K562 (cell line): Measurements from ENCODE around the gene WWC2. TPM values are rescaled to one million over a fixed set of nuclear protein-coding genes. Genes with fewer than 3 reads are reported as not detected.
A peak's percentile ranks its signal among the peaks of the same experiment; 100 is the strongest.

Experiments used
- ATAC-seq: fragments of 200-7000 bp; cut with Tn5 transposase; 3 replicates; pipeline ENCODE4 v1.9.1; 2020; ENCODE audit warnings: moderate library complexity
- BruUV-seq: library from RNA; stranded (reverse); fragments of 400-500 nt; replicated peaks from 2 replicates; lab custom pipeline; 2021; lab: Mats Ljungman, UMichigan
- CTCF ChIA-PET: fragments of 300-600 bp; formaldehyde crosslinking; extraction: SDS; loops from one replicate; lab custom pipeline; 2021; ENCODE audit warnings: low intra/inter-chr PET ratio; lab: Yijun Ruan, JAX
- POLR2A ChIA-PET: fragments of 300-600, 350-650 bp; sonication (Branson Sonifier 250); formaldehyde crosslinking; extraction: SDS; loops from one replicate; lab custom pipeline; 2021; ENCODE audit warnings: antibody characterized with exemption, inconsistent platforms; lab: Yijun Ruan, JAX
- DNase-seq, 4 experiments: peaks; one replicate each; pipeline versions ENCODE4 v3.0.0 to v3.0.0-alpha.2; 2011 to 2018; ENCODE audit warnings: low spot score in 3 of 4, mixed read lengths in 3 of 4; ENCODE audit errors: extremely low read depth in 1 of 4
- FAIRE-seq: peaks from 2 replicates; lab custom pipeline; 2011; peaks lifted over from hg19 to GRCh38; lab: Jason Lieb, UNC
- H2AFZ ChIP-seq: 2 replicates; pipeline ENCODE4 v1.6.0; 2011; ENCODE audit warnings: low read depth, low read length, control low read depth, inconsistent platforms
- H3K27ac ChIP-seq: fragments of 200-600 bp; 3 replicates; pipeline ENCODE4 v1.8.0; 2011; ENCODE audit warnings: low read depth, mild to moderate bottlenecking, control low read depth, inconsistent platforms, low read length, moderate library complexity, mixed read lengths; ENCODE audit errors: extremely low read depth
- H3K27me3 ChIP-seq, 2 experiments: fragments of 300-600 bp in 1 of 2; 2 replicates in 1 of 2; 3 replicates in 1 of 2; pipeline versions ENCODE4 v1.6.0 to v1.8.0; 2011; ENCODE audit warnings: inconsistent platforms in 2 of 2, low read length in 2 of 2, mild to moderate bottlenecking in 1 of 2, mixed read lengths in 1 of 2, moderate library complexity in 1 of 2; ENCODE audit not compliant: control insufficient read depth in 2 of 2, insufficient read depth in 2 of 2
- H3K36me3 ChIP-seq: fragments of 300-600 bp; 3 replicates; pipeline ENCODE4 v1.8.0; 2011; ENCODE audit warnings: mild to moderate bottlenecking, low read length, inconsistent platforms; ENCODE audit not compliant: control insufficient read depth, insufficient read depth
- H3K4me1 ChIP-seq, 2 experiments: fragments of 200-600 bp in 1 of 2; replicated peaks in 1 of 2; 2 replicates in 1 of 2; 3 replicates in 1 of 2; pipeline versions ENCODE4 v1.5.1 to v1.8.0; 2011; ENCODE audit warnings: inconsistent platforms in 2 of 2, low read length in 2 of 2, mild to moderate bottlenecking in 1 of 2, mixed read lengths in 1 of 2, moderate library complexity in 1 of 2; ENCODE audit not compliant: control insufficient read depth in 2 of 2, insufficient read depth in 2 of 2
- H3K4me2 ChIP-seq: 2 replicates; pipeline ENCODE4 v1.6.1; 2011; ENCODE audit warnings: low read length, control low read depth, inconsistent platforms, mixed read lengths; ENCODE audit not compliant: insufficient read depth
- H3K4me3 ChIP-seq: fragments of 200-600 bp; sonication (generic), shearing (Covaris generic); 2 replicates; pipeline ENCODE4 v1.5.1; 2016; ENCODE audit warnings: control low read depth, inconsistent platforms
- H3K79me2 ChIP-seq: fragments of 200-600 bp; 3 replicates; pipeline ENCODE4 v1.8.0; 2011; ENCODE audit warnings: low read length, inconsistent platforms; ENCODE audit not compliant: control insufficient read depth, insufficient read depth
- H3K9ac ChIP-seq, 2 experiments: 2 replicates each; pipeline versions ENCODE4 v1.6.0 to v1.6.1; 2011; ENCODE audit warnings: low read depth in 2 of 2, low read length in 2 of 2, control low read depth in 1 of 2, inconsistent platforms in 1 of 2, mild to moderate bottlenecking in 1 of 2, mixed read lengths in 1 of 2; ENCODE audit not compliant: insufficient read depth in 1 of 2
- H3K9me1 ChIP-seq: one replicate; pipeline ENCODE4 v1.6.0; 2011; ENCODE audit warnings: inconsistent platforms, mild to moderate bottlenecking, low read length, moderate library complexity; ENCODE audit not compliant: control insufficient read depth, insufficient read depth
- H3K9me3 ChIP-seq: replicated peaks from 2 replicates; pipeline ENCODE4 v1.5.1; 2011; ENCODE audit warnings: low read depth, low read length, inconsistent platforms; ENCODE audit not compliant: control insufficient read depth, insufficient read depth
- H4K20me1 ChIP-seq: replicated peaks from 2 replicates; pipeline ENCODE4 v1.6.1; 2011; ENCODE audit warnings: low read length, inconsistent platforms, mixed read lengths; ENCODE audit not compliant: control insufficient read depth, insufficient read depth
- ARNT ChIP-seq, 2 experiments: fragments of 450-650 bp; IDR thresholded peaks; 2 replicates each; pipeline ENCODE4 v1.6.1; 2016; ENCODE audit warnings: mild to moderate bottlenecking in 1 of 2
- HNRNPLL ChIP-seq: fragments of 200-400 bp; formaldehyde crosslinking; IDR thresholded peaks from 2 replicates; pipeline ENCODE4 v1.6.1; 2017; ENCODE audit warnings: low read length, low read depth, mild to moderate bottlenecking; ENCODE audit not compliant: poor library complexity, severe bottlenecking
- MAZ ChIP-seq, 2 experiments: fragments of 450-650 bp in 1 of 2; sonication (generic) in 1 of 2; formaldehyde crosslinking; IDR thresholded peaks in 1 of 2; conservative IDR thresholded peaks in 1 of 2; 2 replicates each; pipeline versions ENCODE4 v1.4.0 to v1.5.0; 2020; ENCODE audit warnings: mild to moderate bottlenecking in 1 of 2, missing genetic modification reagents in 1 of 2
- PHF21A ChIP-seq: fragments of 450-650 bp; IDR thresholded peaks from 2 replicates; pipeline ENCODE4 v1.6.1; 2017; ENCODE audit warnings: low read depth, borderline replicate concordance
- RFX1 ChIP-seq: fragments of 450-650 bp; IDR thresholded peaks from 2 replicates; pipeline ENCODE4 v1.6.1; 2016; ENCODE audit warnings: mild to moderate bottlenecking, moderate library complexity
- TAF9B ChIP-seq: fragments of 450-650 bp; IDR thresholded peaks from 2 replicates; pipeline ENCODE4 v1.6.1; 2018; ENCODE audit warnings: mild to moderate bottlenecking; ENCODE audit not compliant: partially characterized antibody
- YY1 ChIP-seq, 3 experiments: IDR thresholded peaks; 2 replicates each; pipeline ENCODE4 v1.6.1; 2011; ENCODE audit warnings: low read length in 2 of 3, mild to moderate bottlenecking in 2 of 3, moderate library complexity in 2 of 3, borderline replicate concordance in 1 of 3, control low read depth in 1 of 3, low read depth in 1 of 3; ENCODE audit not compliant: insufficient read depth in 3 of 3, insufficient replicate concordance in 2 of 3, control insufficient read depth in 1 of 3, insufficient read length in 1 of 3; ENCODE audit errors: extremely low read depth in 1 of 3
- ZKSCAN1 ChIP-seq: fragments of 150-350 bp; IDR thresholded peaks from 2 replicates; pipeline ENCODE4 v1.6.1; 2016; ENCODE audit warnings: low read depth, low read length
- WGBS: fragments of 100-300 bp; shearing (Covaris generic); methylation state at CpG from one replicate; pipeline ENCODE4 v1.1.6; 2016; ENCODE audit warnings: low coverage, mixed read lengths; ENCODE audit not compliant: insufficient coverage; ENCODE audit errors: missing lambda C conversion rate; 5-methylcytosine and 5-hydroxymethylcytosine counted together
- in situ Hi-C: fragments of 300-500 bp; cut with MboI; formaldehyde crosslinking; loops from 4 replicates; pipeline ENCODE4 v1.15.0; 2018; ENCODE audit warnings: inconsistent platforms, mixed read lengths
- intact Hi-C: fragments of 100-400 bp; cut with micrococcal nuclease; formaldehyde crosslinking; loops from 2 replicates; pipeline ENCODE4 v1.14.2; 2022
- polyA plus RNA-seq, 8 experiments: library from polyadenylated mRNA; depleted of rRNA in 4 of 8; stranded (reverse) in 5 of 8; unstranded in 3 of 8; fragments of >200 nt; fragmentation: Nextera tagmentation in 2 of 8; fragmentation: Illumina TruSeq in 1 of 8; extraction: Ambion mirVana in 2 of 8; extraction: Trizol in 1 of 8; gene quantifications; 2 replicates each; pipeline versions ENCODE4 v1.2.1 to v1.2.3, GENCODE V29; 2011 to 2014; ENCODE audit warnings: inconsistent platforms in 1 of 8, missing spikeins in 1 of 8
- total RNA-seq, 7 experiments: library from RNA; depleted of rRNA in 6 of 7; stranded (reverse); fragments of >200 nt in 6 of 7; fragmentation: Illumina TruSeq in 2 of 7; extraction: Trizol in 2 of 7; gene quantifications; 2 replicates each; pipeline versions ENCODE4 v1.2.1 to v1.2.3, GENCODE V29; 2011 to 2021; ENCODE audit warnings: low replicate concordance in 1 of 7
- TF ChIP-seq, protein P1 (sequence below): sonication (generic); formaldehyde crosslinking; IDR thresholded peaks from 2 replicates; pipeline ENCODE4 v1.8.1; 2023; ENCODE audit warnings: mild to moderate bottlenecking, missing genetic modification reagents, moderate library complexity
- TF ChIP-seq, protein P2 (sequence below): fragments of 450-650 bp; IDR thresholded peaks from 2 replicates; pipeline ENCODE4 v1.6.1; 2016; ENCODE audit warnings: missing biosample characterization, missing genetic modification characterization

Gene WWC2
- total and polyA plus RNA-seq, 9 of the 15 experiments (the other 6 are each of a cell fraction or from before 2014, with no cell fraction given), result 3.7 to 39.4 (median 19.6) TPM

DNA sequence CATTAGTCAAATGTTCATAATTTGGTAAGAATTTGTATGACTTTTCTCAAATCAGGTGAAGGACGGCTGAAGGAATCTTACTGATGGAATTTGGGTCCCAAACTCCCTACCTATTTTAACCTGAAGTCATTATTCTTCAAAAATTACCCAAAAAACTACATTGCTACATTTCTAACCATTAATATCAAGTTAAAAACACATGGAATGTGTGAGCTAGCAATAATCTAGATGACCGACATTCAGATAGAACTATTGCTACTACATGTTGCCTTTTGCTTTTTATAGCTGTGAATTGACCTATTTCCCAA is 25.3 kb upstream of the WWC2 start:
- Histone ChIP-seq H3K27ac (no peak overlapping the region), H3K9me1 (no peaks in the 10 kb centered on the region), H3K36me3 (no peaks in the 10 kb centered on the region), H3K9ac (no peak overlapping the region), H3K4me1 (no peaks in the 10 kb centered on the region), H4K20me1 (no peaks in the 10 kb centered on the region), H3K27me3 (no peaks in the 10 kb centered on the region), H3K4me2 (no peak overlapping the region), H3K4me3 (no peak overlapping the region), H3K79me2 (no peaks in the 10 kb centered on the region), H2AFZ (no peak overlapping the region), H3K9me3 (no peaks in the 10 kb centered on the region)
- DNase-seq (no peak), FAIRE-seq (no peak), ATAC-seq (no peak)
- no TSS peak for BruUV-seq
- CTCF ChIA-PET, result interaction anchor here (0.7 to 4.8 kb wide), 5 partner anchors 148 to 189 kb away, joined by 3 to 44 read pairs (median 11); no protein-coding TSS in a partner anchor
- intact Hi-C loops (loop anchor here (1.0 to 5.0 kb wide), 6 partner anchors 66 to 333 kb away; no protein-coding TSS in a partner anchor), in situ Hi-C loops (loop anchor here (5.0 to 10.0 kb wide), 3 partner anchors 141 to 331 kb away; no protein-coding TSS in a partner anchor)
- POLR2A ChIA-PET, result interaction anchor here (0.7 to 1.4 kb wide), 2 partner anchors 86 to 188 kb away, joined by 4 read pairs; no protein-coding TSS in a partner anchor
- WGBS, result 0% methylated on average over 2 of the region's 2 CpGs
- peak; percentile 14 for TF ChIP-seq TAF9B
- no peak for TF ChIP-seq ZKSCAN1

DNA sequence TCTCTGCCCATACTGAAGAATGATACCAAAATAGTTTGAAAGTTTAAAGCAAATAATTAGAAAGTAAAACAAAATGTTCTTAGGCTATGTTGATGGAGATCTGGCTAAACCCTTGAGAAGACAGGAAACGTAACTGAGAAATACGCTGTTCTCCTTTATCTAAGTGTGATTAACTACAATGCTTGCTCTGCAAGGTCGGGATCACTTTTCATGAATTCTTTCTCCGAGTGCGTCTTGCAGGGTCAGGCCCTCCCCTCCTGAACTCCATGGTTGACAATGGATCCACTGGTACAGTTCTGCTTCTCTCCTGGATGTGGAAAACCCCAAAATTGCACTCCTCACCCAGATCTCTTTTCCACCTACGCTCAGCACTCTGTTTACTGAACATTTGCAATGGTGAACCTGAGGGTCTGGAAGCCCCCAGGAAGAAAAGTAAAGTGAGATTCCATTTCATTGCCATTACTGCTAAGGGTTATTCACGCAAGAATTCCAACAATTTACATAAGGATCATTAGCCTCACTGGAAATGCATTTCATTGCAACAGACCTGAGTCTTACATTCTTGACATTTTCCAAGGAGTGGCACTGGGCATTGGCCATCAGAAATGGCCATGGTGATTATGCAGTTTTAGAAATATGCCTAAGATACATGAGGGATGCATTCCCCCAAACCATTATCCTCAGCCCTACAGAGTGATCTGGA is 24.6 kb upstream of the WWC2 start:
- Histone ChIP-seq H3K9me3 (no peaks in the 10 kb centered on the region), H3K9ac (no peak overlapping the region), H2AFZ (no peak overlapping the region), H3K79me2 (no peaks in the 10 kb centered on the region), H3K27ac (no peak overlapping the region), H4K20me1 (no peaks in the 10 kb centered on the region), H3K4me2 (no peak overlapping the region), H3K36me3 (no peaks in the 10 kb centered on the region), H3K9me1 (no peaks in the 10 kb centered on the region), H3K4me3 (no peak overlapping the region), H3K27me3 (no peaks in the 10 kb centered on the region), H3K4me1 (no peaks in the 10 kb centered on the region)
- ChIA-PET CTCF (interaction anchor here (0.7 to 4.8 kb wide), 4 partner anchors 176 to 188 kb away, joined by 4 to 44 read pairs (median 20); no protein-coding TSS in a partner anchor), POLR2A (no interaction called here)
- ATAC-seq (no peak), DNase-seq (no peak), FAIRE-seq (peak; percentile 37)
- intact Hi-C loops (loop anchor here (5.0 kb wide), 2 partner anchors 67 to 68 kb away; no protein-coding TSS in a partner anchor), in situ Hi-C loops (loop anchor here (5.0 to 10.0 kb wide), 3 partner anchors 142 to 330 kb away; no protein-coding TSS in a partner anchor)
- WGBS, result 23% methylated on average over 7 of the region's 7 CpGs
- no TSS peak for BruUV-seq
- TF ChIP-seq RFX1 (no peak), PHF21A (no peak), ARNT (IDR thresholded peaks at IDR 0.05) (no peak), HNRNPLL (no peak), YY1 (IDR thresholded peaks at IDR 0.05; ENCODE audit: borderline replicate concordance in 1 of 3, control insufficient read depth in 1 of 3, extremely low read depth in 1 of 3, insufficient read depth in 3 of 3, insufficient read length in 1 of 3, insufficient replicate concordance in 2 of 3, low read depth in 1 of 3, low read length in 2 of 3) (no peak), MAZ (CRISPR knock-in tag; conservative IDR thresholded peaks at IDR 0.05 in 1 of 2, IDR thresholded peaks at IDR 0.05 in 1 of 2) (no peak)
- TF ChIP-seq, protein P1, sequence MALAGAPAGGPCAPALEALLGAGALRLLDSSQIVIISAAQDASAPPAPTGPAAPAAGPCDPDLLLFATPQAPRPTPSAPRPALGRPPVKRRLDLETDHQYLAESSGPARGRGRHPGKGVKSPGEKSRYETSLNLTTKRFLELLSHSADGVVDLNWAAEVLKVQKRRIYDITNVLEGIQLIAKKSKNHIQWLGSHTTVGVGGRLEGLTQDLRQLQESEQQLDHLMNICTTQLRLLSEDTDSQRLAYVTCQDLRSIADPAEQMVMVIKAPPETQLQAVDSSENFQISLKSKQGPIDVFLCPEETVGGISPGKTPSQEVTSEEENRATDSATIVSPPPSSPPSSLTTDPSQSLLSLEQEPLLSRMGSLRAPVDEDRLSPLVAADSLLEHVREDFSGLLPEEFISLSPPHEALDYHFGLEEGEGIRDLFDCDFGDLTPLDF, result no peak
- TF ChIP-seq, protein P2, sequence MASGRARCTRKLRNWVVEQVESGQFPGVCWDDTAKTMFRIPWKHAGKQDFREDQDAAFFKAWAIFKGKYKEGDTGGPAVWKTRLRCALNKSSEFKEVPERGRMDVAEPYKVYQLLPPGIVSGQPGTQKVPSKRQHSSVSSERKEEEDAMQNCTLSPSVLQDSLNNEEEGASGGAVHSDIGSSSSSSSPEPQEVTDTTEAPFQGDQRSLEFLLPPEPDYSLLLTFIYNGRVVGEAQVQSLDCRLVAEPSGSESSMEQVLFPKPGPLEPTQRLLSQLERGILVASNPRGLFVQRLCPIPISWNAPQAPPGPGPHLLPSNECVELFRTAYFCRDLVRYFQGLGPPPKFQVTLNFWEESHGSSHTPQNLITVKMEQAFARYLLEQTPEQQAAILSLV (tag), result no peak
